GM21381 (cell line): Measurements from ENCODE around the gene CPA1.

ENCODE experiments used
- ATAC-seq: cut with Tn5 transposase; IDR thresholded peaks from one replicate; pipeline ENCODE4 v1.9.1; 2021; ENCODE audit warnings: mild to moderate bottlenecking, moderate library complexity; ENCODE audit not compliant: unreplicated experiment

The CPA1 gene

GRCh38 chr7:130421684-130422083 is 41.4 kb downstream of the CPA1 start:
- no peak for ATAC-seq

- no peak for ATAC-seq
These were observed 43.3 kb downstream of the CPA1 start for GRCh38 chr7:130423501-130424037.

- ATAC-seq, result no peak
These were observed 45.5 kb downstream of the CPA1 start for GRCh38 chr7:130425796-130426195.

GRCh38 chr7:130426564-130426963 is 46.3 kb downstream of the CPA1 start:
- ATAC-seq, result no peak

GRCh38 chr7:130429019-130429418 is 48.7 kb downstream of the CPA1 start:
- no peak for ATAC-seq

- no peak for ATAC-seq
These were observed 49.8 kb downstream of the CPA1 start for GRCh38 chr7:130430115-130430514.

- no peak for ATAC-seq
These were observed 50.8 kb downstream of the CPA1 start for GRCh38 chr7:130430841-130431666.

- no peak for ATAC-seq
These were observed 52.6 kb downstream of the CPA1 start for GRCh38 chr7:130432886-130433285.

- ATAC-seq, result no peak
These were observed 53.0 kb downstream of the CPA1 start for GRCh38 chr7:130433301-130433700.

GRCh38 chr7:130435311-130435854 is 55.1 kb downstream of the CPA1 start:
- no peak for ATAC-seq

- ATAC-seq, result no peak
These were observed 56.0 kb downstream of the CPA1 start for GRCh38 chr7:130436253-130436652.
